Endothelial cell (in vitro differentiated cells): ENCODE results near the gene MYO15B. TPM values are rescaled to one million over a fixed set of nuclear protein-coding genes. Genes with fewer than 3 reads are reported as not detected.

Experiments used
- DNase-seq: peaks from one replicate; pipeline ENCODE4 v3.0.0; 2021; ENCODE audit warnings: low spot score
- H3K27ac Mint-ChIP-seq: one replicate; pipeline ENCODE4 v1.8.0; 2021; ENCODE audit warnings: mixed read lengths, inconsistent platforms; ENCODE audit not compliant: unreplicated experiment
- H3K27me3 Mint-ChIP-seq: one replicate; pipeline ENCODE4 v1.8.0; 2021; ENCODE audit warnings: mild to moderate bottlenecking, moderate library complexity, mixed read lengths, inconsistent platforms; ENCODE audit not compliant: unreplicated experiment
- H3K36me3 Mint-ChIP-seq: one replicate; pipeline ENCODE4 v1.8.0; 2021; ENCODE audit warnings: mild to moderate bottlenecking, low read depth, mixed read lengths, inconsistent platforms; ENCODE audit not compliant: unreplicated experiment
- H3K4me1 Mint-ChIP-seq: one replicate; pipeline ENCODE4 v1.8.0; 2021; ENCODE audit warnings: mild to moderate bottlenecking, mixed read lengths, inconsistent platforms; ENCODE audit not compliant: unreplicated experiment
- H3K4me3 Mint-ChIP-seq: one replicate; pipeline ENCODE4 v1.8.0; 2021; ENCODE audit warnings: mild to moderate bottlenecking, mixed read lengths, inconsistent platforms; ENCODE audit not compliant: unreplicated experiment
- H3K9me3 Mint-ChIP-seq: one replicate; pipeline ENCODE4 v1.8.0; 2021; ENCODE audit warnings: mixed read lengths, inconsistent platforms; ENCODE audit not compliant: unreplicated experiment
- CTCF ChIP-seq: fragments of 200-600 bp; sonication (generic); IDR thresholded peaks from one replicate; pipeline ENCODE4 v1.5.0; 2021; ENCODE audit warnings: antibody characterized with exemption; ENCODE audit not compliant: unreplicated experiment
- total RNA-seq: library from RNA; stranded (reverse); fragmentation: NEBNext Ultra II Directional; extraction: Animal tissue kit (Norgen Biotek cat#: 25700); gene quantifications from one replicate; pipeline ENCODE4 v1.2.1, GENCODE V29; 2021; ENCODE audit not compliant: unreplicated experiment

The MYO15B gene
- total RNA-seq, 1 donor from 2014 or later = 224 TPM

- Mint-ChIP-seq H3K4me3 (no peak overlapping the region), H3K9me3 (no peaks in the 10 kb centered on the region), H3K36me3 (peaks cover 10% of the 10 kb centered on the region), H3K27ac (no peak overlapping the region), H3K27me3 (peaks cover 5% of the 10 kb centered on the region), H3K4me1 (no peaks in the 10 kb centered on the region)
- TF ChIP-seq CTCF = no peak
- DNase-seq = no peak
Observed at GRCh38 chr17:75564195-75564594, 23.4 kb upstream of the MYO15B start.

- no peak for DNase-seq
- H3K4me1 Mint-ChIP-seq = no peaks in the 10 kb centered on the region
- no peak overlapping the region for H3K27ac Mint-ChIP-seq
- no peaks in the 10 kb centered on the region for H3K9me3 Mint-ChIP-seq
- no peak for TF ChIP-seq CTCF
- no peak overlapping the region for H3K4me3 Mint-ChIP-seq
- peaks cover 9% of the 10 kb centered on the region for H3K27me3 Mint-ChIP-seq
- H3K36me3 Mint-ChIP-seq = peaks cover 10% of the 10 kb centered on the region
Observed at GRCh38 chr17:75565066-75565465, 22.5 kb upstream of the MYO15B start.

- TF ChIP-seq CTCF = no peak
- Mint-ChIP-seq H3K9me3 (no peaks in the 10 kb centered on the region), H3K27ac (no peak overlapping the region), H3K36me3 (peaks cover 10% of the 10 kb centered on the region), H3K4me3 (peak overlapping the region; percentile 21), H3K27me3 (peaks cover 9% of the 10 kb centered on the region), H3K4me1 (no peaks in the 10 kb centered on the region)
- no peak for DNase-seq
Observed at GRCh38 chr17:75565618-75566017, 22.0 kb upstream of the MYO15B start.

GRCh38 chr17:75566416-75566815 lies 21.2 kb upstream of the MYO15B start:
- Mint-ChIP-seq H3K27ac (no peak overlapping the region), H3K4me1 (no peaks in the 10 kb centered on the region), H3K36me3 (peaks cover 10% of the 10 kb centered on the region), H3K9me3 (no peaks in the 10 kb centered on the region), H3K27me3 (peaks cover 7% of the 10 kb centered on the region), H3K4me3 (no peak overlapping the region)
- no peak for TF ChIP-seq CTCF
- no peak for DNase-seq

GRCh38 chr17:75566834-75567233 lies 20.8 kb upstream of the MYO15B start:
- H3K27ac Mint-ChIP-seq = no peak overlapping the region
- TF ChIP-seq CTCF = no peak
- peaks cover 10% of the 10 kb centered on the region for H3K36me3 Mint-ChIP-seq
- H3K27me3 Mint-ChIP-seq = peaks cover 7% of the 10 kb centered on the region
- no peaks in the 10 kb centered on the region for H3K9me3 Mint-ChIP-seq
- DNase-seq = no peak
- H3K4me1 Mint-ChIP-seq = no peaks in the 10 kb centered on the region
- no peak overlapping the region for H3K4me3 Mint-ChIP-seq
